ENCODE results near the gene LRCH1.

DNA sequence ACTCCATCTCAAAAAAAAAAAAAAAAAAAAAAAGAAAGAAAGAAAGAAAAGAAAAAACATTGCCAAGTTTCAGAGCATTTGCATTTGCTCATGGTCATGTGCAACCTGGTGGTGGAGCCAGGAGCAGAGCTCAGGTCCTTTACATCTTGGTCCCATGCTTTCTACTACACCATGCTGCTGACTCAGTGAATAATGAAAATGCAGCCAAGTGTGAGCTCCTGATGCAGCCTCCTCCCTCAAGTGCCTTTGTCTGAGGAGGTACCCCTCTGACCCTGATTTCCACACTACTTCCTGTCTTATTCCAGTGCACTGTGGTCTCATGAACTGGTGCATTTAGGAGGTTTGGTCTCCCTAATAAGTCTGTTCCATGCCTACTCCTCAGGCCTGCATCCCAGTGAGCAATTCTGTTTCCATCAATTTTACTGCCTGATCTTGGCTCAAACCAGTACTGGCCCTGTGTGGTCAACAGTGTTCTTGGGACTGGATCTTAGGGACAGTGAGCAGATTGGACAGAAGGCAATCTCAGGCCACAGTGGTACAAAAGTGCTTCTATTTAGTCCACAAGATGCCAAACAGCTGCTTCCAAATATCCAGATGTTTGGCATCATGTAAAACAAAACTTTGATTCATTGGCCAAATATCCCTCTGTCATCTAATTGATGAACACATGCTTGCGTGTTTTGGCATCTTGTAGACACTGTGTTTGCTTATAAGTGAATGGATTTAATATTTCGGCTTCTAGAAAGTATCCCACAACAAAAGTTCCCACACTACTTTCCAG, 28.8 kb upstream of the LRCH1 start:
- TF ChIP-seq, protein P1, sequence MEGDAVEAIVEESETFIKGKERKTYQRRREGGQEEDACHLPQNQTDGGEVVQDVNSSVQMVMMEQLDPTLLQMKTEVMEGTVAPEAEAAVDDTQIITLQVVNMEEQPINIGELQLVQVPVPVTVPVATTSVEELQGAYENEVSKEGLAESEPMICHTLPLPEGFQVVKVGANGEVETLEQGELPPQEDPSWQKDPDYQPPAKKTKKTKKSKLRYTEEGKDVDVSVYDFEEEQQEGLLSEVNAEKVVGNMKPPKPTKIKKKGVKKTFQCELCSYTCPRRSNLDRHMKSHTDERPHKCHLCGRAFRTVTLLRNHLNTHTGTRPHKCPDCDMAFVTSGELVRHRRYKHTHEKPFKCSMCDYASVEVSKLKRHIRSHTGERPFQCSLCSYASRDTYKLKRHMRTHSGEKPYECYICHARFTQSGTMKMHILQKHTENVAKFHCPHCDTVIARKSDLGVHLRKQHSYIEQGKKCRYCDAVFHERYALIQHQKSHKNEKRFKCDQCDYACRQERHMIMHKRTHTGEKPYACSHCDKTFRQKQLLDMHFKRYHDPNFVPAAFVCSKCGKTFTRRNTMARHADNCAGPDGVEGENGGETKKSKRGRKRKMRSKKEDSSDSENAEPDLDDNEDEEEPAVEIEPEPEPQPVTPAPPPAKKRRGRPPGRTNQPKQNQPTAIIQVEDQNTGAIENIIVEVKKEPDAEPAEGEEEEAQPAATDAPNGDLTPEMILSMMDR (IDR thresholded peaks at IDR 0.05; ENCODE audit: insufficient read depth, low read length) = no peak
- no peak for TF ChIP-seq POLR2AphosphoS5 (IDR thresholded peaks at IDR 0.05; ENCODE audit: low read depth)

Measured in HL-60 (cell line).